CD4-positive, alpha-beta T cell treated with Interleukin-21 for 1 hour (primary cell): Measurements from ENCODE around the gene ANXA9.

Experiments
- DNase-seq: peaks from one replicate; pipeline ENCODE4 v3.0.0-alpha.2; 2020

The ANXA9 gene

GRCh38 chr1:151005729-151006319, 23.7 kb downstream of the ANXA9 start:
- no peak for DNase-seq

DNA sequence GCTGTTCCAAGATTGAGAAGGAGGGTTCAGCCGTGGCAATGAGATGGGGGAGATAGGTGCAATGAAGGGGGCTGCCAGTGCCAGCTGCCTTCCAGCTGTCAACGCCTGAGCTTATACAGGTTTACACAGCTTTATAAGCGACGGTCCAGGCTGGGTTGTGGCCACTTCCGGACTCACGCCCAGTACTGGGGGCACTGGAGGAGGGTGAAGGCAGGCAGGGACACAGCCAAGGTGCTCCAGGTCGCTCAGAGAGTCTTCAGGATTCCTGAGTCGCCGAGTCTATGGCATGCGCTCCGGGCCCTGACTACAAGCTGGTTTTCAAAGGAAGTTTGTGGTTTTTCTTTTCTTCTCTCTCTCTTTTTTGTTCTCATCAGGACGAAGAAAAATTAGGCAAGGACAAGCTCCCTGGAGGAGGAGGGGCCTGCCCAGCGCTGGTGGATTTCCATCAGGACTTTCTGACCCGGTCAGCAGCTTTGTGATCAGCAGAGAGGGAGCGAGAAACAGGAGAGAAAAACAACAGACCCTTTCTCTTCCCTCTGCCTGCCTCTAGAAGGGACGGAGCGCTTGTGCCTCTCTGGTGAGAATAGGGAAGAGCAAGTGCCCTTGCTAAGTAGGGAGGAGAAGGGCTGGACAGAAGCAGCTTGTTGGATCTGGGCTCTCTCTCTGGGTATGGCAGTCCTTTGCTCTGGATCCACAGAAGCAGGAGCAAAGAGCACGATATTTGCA, 24.4 kb downstream of the ANXA9 start, which contains the start of gene MINDY1:
MINDY1 (minus strand) TSS at position 576 of the 726 bp plus-strand sequence. CDS start 4,285 bp downstream, outside the sequence.
- DNase-seq, result peak; percentile 53

DNA sequence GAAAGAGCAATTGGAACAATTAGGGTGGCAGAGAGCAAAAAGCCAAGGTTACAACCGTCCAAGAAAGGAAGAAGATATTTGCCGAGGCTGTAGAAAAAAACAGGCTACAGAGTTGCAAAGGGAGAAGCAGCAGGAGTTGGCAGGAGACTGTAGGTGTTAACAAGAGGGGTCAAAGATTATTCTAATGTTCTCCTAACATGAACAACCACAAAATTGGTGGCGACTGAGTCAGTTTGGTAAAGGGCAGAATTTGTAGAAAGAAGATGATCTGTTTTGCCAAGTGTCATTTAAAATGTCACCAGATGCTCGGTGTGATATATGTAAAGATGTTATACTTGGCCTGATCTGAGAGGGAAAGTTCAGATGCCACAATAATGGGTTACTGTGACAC, 25.8 kb downstream of the ANXA9 start:
- no peak for DNase-seq

DNA sequence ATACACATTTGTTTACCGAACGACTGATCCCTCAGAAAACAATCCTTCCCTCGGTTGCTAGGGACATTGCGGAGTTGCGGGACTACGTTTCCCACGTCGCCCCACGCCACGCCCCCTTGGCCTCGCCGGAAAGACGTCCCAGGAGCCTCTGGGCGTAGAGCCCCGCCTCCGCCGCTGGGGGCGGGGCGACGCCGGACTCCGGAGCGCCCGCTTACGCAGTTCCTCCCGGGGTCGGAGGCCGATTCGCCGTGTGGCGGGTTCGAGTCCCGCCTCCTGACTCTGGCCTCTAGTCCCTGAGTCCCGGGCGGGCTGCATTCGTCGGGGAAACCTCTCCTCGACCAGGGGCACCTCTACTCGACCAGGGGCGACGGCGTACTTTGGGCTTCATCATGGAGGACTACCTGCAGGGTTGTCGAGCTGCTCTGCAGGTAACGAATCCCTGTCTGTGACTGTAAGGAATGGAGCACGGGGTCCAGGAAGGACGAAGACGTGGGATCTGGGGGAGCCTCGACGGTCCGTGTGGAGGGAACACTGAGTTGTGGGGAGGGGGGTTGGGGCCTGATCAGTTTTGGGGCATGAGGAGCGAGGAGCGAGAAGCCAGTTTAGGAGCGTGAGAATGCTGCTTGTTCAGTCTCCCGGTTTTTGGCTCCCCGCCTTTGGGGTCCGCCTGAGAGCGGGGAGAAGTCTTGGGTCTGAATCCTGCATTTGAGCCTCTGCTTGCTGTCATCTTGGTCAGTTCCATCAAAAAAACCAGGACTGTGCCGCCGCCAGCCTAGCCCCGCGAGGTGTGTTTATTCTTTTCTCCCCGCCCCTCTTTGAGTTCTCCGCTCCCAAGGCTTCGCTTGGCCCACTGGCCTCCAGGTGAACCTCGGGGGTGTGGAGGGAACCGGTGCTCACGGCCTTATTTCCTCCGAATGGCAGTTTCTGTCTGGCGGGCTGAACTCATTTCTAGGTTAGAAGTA, 26.4 kb downstream of the ANXA9 start, which contains the start of gene PRUNE1:
PRUNE1 (plus strand) TSS at position 206 of the 962 bp plus-strand sequence; CDS start at position 390, 184 bp downstream.
- DNase-seq, result peak; percentile 98

DNA sequence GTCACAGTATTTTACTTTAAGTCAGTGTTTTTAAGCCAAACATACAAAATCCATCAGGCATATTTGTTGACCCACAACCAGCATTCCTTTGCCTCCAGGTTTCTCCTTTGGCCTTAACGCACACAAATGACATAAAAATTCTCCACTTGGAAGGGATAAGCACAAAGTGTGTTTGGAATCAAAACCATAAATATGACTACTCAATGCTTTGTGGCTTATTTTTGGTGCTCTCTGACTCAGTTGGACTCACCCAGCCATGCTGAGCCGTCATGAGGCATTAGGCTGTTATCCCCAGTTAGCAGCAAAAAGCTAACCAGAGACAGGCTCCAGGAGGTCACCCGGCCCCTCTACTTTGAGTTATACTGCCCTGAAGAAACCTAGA, 27.1 kb downstream of the ANXA9 start:
- no peak for DNase-seq

- DNase-seq, result no peak
Measured at GRCh38 chr1:151009674-151010345, 27.7 kb downstream of the ANXA9 start.

GRCh38 chr1:151010346-151010726, 28.2 kb downstream of the ANXA9 start:
- DNase-seq, result no peak

- no peak for DNase-seq
Measured at GRCh38 chr1:151011154-151011850, 29.2 kb downstream of the ANXA9 start.

GRCh38 chr1:151012684-151013471, 30.8 kb downstream of the ANXA9 start:
- DNase-seq, result no peak

- no peak for DNase-seq
Measured at GRCh38 chr1:151013518-151013917, 31.4 kb downstream of the ANXA9 start.

DNA sequence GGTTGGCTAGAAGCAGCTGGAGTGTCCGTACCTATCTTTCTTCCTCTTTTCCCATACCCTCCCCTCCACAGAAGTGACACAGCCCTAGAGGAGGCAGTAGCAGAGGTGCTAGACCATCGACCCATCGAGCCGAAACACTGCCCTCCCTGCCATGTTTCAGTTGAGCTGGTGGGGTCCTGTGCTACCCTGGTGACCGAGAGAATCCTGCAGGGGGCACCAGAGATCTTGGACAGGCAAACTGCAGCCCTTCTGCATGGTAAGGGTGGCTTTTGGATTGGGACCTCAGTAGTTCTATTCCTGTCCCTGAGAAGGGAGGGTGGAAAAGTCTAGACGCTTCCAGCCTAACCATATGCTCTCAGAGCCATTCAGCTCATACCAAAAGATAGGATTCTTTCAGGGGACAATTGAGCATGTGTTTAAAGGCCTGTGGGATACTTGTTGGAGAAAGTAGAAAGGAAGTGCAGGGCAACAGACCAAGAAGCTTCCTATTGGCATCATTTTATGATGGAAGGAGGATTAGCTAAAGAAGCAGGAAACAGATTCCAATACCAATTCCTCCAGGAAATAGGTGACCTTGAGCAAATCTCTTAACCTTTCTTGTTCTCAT, 42.6 kb downstream of the ANXA9 start:
- peak; percentile 91 for DNase-seq

- no peak for DNase-seq
Measured at GRCh38 chr1:151026460-151026859, 44.4 kb downstream of the ANXA9 start.

GRCh38 chr1:151032164-151032563, 50.1 kb downstream of the ANXA9 start:
- DNase-seq, result no peak

GRCh38 chr1:151035167-151035566, 53.1 kb downstream of the ANXA9 start:
- no peak for DNase-seq

DNA sequence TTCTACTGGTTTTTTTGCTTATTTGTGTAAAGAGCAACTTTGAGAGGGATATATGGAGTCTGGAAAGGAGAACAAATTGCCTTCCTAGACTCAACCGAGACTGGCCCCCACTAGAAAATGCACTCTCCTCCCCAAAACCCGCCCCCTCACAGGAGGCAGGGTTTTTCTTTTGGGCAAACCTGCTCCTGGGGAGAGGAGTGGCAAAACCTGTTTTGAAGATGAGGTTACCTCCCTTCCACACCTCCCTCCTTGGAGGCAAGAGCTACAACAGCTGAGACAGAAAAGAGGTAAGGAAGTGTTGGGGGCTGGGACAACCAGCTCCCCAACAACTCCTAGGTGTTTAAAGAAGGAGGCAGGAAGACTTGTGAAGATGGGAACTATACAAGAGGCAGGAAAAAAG, 54.3 kb downstream of the ANXA9 start, which contains the start of gene BNIPL:
BNIPL (plus strand) TSS at position 231 of the 400 bp plus-strand sequence; CDS start at position 371, 140 bp downstream.
- DNase-seq, result no peak

- no peak for DNase-seq
Measured at GRCh38 chr1:151037032-151037431, 54.9 kb downstream of the ANXA9 start.

GRCh38 chr1:151039521-151039920, 57.4 kb downstream of the ANXA9 start:
- no peak for DNase-seq

DNA sequence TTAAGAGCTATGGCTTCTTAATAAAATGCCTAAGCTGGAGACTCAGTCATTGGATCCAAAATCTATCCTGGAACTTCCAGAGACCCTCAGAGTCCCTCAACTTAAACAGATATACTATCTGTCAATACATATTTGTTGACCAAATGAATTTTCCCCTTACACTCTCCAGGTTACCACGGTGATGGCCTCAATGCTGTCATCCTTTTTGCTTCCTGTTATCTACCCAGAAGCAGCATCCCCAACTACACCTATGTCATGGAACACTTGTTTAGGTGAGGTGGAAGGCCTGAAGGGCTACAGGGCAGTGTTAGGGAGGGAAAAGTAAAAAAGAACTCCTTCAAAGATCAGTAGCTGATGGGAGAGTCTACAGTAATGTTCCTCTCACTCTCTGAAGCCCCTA, 61.1 kb downstream of the ANXA9 start:
- peak; percentile 38 for DNase-seq
